Spleen (tissue), 11 donors: ENCODE data around the gene PEAK1. TPM values are rescaled to one million over a fixed set of nuclear protein-coding genes. Genes with fewer than 3 reads are reported as not detected.
"Not testable (repeated sequence)": the region's sequence is repeated elsewhere in the genome, so short reads cannot be mapped to it uniquely, and the experiment has no call there.

Experiments
- DNase-seq: peaks from one replicate; pipeline ENCODE4 v3.0.0-alpha.2; 2020
- H3K27ac ChIP-seq, 8 donors: fragments of 200-600 bp; sonication (generic) in 7 of 8; 1 replicate in 4 of 8; 2 replicates in 4 of 8; pipeline versions ENCODE4 v1.5.0 to v1.8.0; 2016 to 2021; ENCODE audit warnings: inconsistent platforms in 4 of 8, mild to moderate bottlenecking in 4 of 8, moderate library complexity in 1 of 8
- H3K27me3 ChIP-seq, 7 donors: fragments of 200-600 bp; sonication (generic) in 6 of 7; replicated peaks in 1 of 7; 1 replicate in 4 of 7; 2 replicates in 3 of 7; pipeline versions ENCODE4 v1.5.0 to v1.8.0; 2016 to 2021; ENCODE audit warnings: inconsistent platforms in 3 of 7, mild to moderate bottlenecking in 1 of 7
- H3K36me3 ChIP-seq, 6 donors: fragments of 200-600 bp; sonication (generic) in 5 of 6; 1 replicate in 4 of 6; 2 replicates in 2 of 6; pipeline versions ENCODE4 v1.5.0 to v1.8.0; 2016 to 2021; ENCODE audit warnings: inconsistent platforms in 2 of 6
- H3K4me1 ChIP-seq, 6 donors: fragments of 200-600 bp; sonication (generic) in 5 of 6; 1 replicate in 3 of 6; 2 replicates in 3 of 6; pipeline versions ENCODE4 v1.5.0 to v1.8.0; 2016 to 2021; ENCODE audit warnings: inconsistent platforms in 3 of 6
- H3K4me3 ChIP-seq, 8 donors: fragments of 200-600 bp; sonication (generic) in 7 of 8; 1 replicate in 4 of 8; 2 replicates in 4 of 8; pipeline versions ENCODE4 v1.5.0 to v1.8.0; 2016 to 2021; ENCODE audit warnings: inconsistent platforms in 4 of 8, mild to moderate bottlenecking in 4 of 8, moderate library complexity in 2 of 8
- H3K9me3 ChIP-seq, 8 donors: fragments of 200-600 bp; sonication (generic) in 7 of 8; 1 replicate in 4 of 8; 2 replicates in 4 of 8; pipeline versions ENCODE4 v1.5.0 to v1.8.0; 2016 to 2021; ENCODE audit warnings: inconsistent platforms in 4 of 8
- POLR2A ChIP-seq, 3 donors: fragments of 450-650 bp; IDR thresholded peaks; one replicate each; pipeline ENCODE4 v1.5.1; 2017; ENCODE audit warnings: antibody characterized with exemption in 3 of 3, mild to moderate bottlenecking in 1 of 3
- POLR2AphosphoS5 ChIP-seq, 3 donors: sonication (generic); formaldehyde crosslinking; IDR thresholded peaks; one replicate each; pipeline ENCODE4 v1.5.1; 2017; ENCODE audit warnings: antibody characterized with exemption in 3 of 3
- WGBS, 5 donors: extraction: QIAGEN DNeasy Blood & Tissue Kit in 3 of 5; methylation state at CpG; one replicate each; pipeline versions ENCODE4 v1.1.5 to v1.1.7; 2013 to 2018; 5-methylcytosine and 5-hydroxymethylcytosine counted together
- intact Hi-C: fragments of 100-400 bp; cut with DNase I; formaldehyde crosslinking; loops from one replicate; pipeline ENCODE4 v1.15.0; 2023; ENCODE audit warnings: low total_unique reads
- polyA plus RNA-seq, 3 donors: library from polyadenylated mRNA; stranded (reverse); fragments of 200-250 nt; gene quantifications; one replicate each; pipeline ENCODE4 v1.2.1, GENCODE V29; 2013
- total RNA-seq, 7 donors: library from RNA; depleted of rRNA in 3 of 7; stranded (reverse); fragments of >200 nt in 3 of 7; fragmentation: NEBNext Ultra II Directional in 4 of 7; extraction: Animal tissue kit (Norgen Biotek cat#: 25700) in 4 of 7; gene quantifications; one replicate each; pipeline versions ENCODE4 v1.1.0 to v1.2.1, GENCODE V29; 2016 to 2021
- TF ChIP-seq, protein P1 (sequence below), 11 experiments: fragments of 200-600 bp in 7 of 11; fragments of 450-650 bp in 4 of 11; sonication (generic) in 4 of 11; IDR thresholded peaks in 8 of 11; conservative IDR thresholded peaks in 3 of 11; 1 replicate in 7 of 11; 2 replicates in 4 of 11; pipeline versions ENCODE4 v1.4.0 to v1.8.0; 2016 to 2021; ENCODE audit warnings: antibody characterized with exemption in 11 of 11, inconsistent platforms in 4 of 11, mild to moderate bottlenecking in 1 of 11
- donor health status: healthy with polysubstance abuse.
- donor health status: DM: no; HTN: no; CAD: no; lungs with moderate emphysema.
- donor health status: DM: no; HTN: no; CAD: no.
- donor health status: Bipolar disorder and iron deficiency.
- donor health status: healthy.
- donor health status: DM: no; HTN: no; CAD: no.
- donor health status: DM: yes; HTN: yes; CAD: no.

PEAK1 gene
- total and polyA plus RNA-seq, 10 donors, result 5.0 to 415 (median 175) TPM

GRCh38 chr15:77156000-77156399, 263.9 kb downstream of the PEAK1 start:
- intact Hi-C loops, H3K9me3 ChIP-seq, DNase-seq, H3K27me3 ChIP-seq, H3K4me3 ChIP-seq, H3K27ac ChIP-seq: not testable (repeated sequence)
- WGBS, 5 donors, result 89 to 95% (median 93%) methylated on average over 10 to 11 of the region's 11 CpGs
- peak in 1 of 3 donors; percentile 6 for TF ChIP-seq POLR2AphosphoS5 (IDR thresholded peaks at IDR 0.05)
- H3K4me1 ChIP-seq, result peaks cover 7 to 15% (median 9%) of the 10 kb centered on the region in 6 donors
- peaks cover 0 to 35% (median 13%) of the 10 kb centered on the region in 6 donors for H3K36me3 ChIP-seq

DNA sequence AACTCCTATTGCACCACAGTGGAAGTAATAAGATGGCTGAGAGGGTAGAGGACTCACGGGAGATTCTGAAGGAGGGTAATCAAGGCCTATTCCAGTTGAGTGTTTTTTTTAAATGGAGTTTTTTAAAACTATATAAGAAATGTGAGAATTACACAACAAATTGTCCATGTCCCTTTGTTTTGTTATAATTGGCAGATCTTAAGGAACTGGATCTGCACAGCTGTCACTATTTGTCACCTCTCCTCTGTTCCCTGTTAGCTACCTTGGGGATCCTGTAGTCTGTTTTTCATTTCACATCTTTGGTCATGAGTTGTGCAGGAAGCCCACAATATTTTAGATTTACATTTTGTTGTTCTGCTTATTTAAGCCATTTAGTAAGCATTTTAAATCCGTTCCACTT, 271.7 kb downstream of the PEAK1 start:
- Histone ChIP-seq H3K9me3 (no peaks in the 10 kb centered on the region), H3K27me3 (no peaks in the 10 kb centered on the region), H3K4me3 (no peak overlapping the region), H3K27ac (peak overlapping the region in 1 of 8 donors; percentile 51), H3K36me3 (peaks cover 0 to 24% (median 0%) of the 10 kb centered on the region in 6 donors), H3K4me1 (peaks cover 0 to 23% (median 12%) of the 10 kb centered on the region in 6 donors)
- TF ChIP-seq POLR2A (IDR thresholded peaks at IDR 0.05) (no peak), POLR2AphosphoS5 (IDR thresholded peaks at IDR 0.05) (no peak)
- WGBS, 5 donors, result 79 to 93% (median 86%) methylated on average over 2 of the region's 2 CpGs
- DNase-seq, result no peak
- intact Hi-C loops, result no loop called here

DNA sequence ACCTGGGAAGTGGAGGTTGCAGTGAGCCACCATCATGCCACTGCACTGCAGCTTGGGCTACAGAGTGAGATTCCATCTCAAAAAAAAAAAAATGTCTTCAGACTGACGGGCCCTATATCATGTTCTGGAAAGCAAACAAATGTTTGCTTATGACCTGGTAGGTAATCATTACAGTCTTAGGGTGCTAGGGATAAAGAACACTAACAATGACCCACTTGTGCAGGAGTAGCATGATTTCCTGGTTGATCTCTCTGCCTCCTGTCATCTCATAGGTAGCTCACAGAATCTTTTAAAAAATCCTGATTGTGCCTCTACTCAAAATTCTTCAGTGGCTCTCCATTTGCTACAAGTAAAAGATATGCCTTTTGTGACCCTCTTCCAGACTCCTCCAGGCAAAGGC, 274.5 kb downstream of the PEAK1 start:
- peaks cover 0 to 27% (median 12%) of the 10 kb centered on the region in 6 donors for H3K4me1 ChIP-seq
- H3K27ac ChIP-seq, result peak overlapping the region in 6 of 8 donors; percentile 64 to 76 (median 71)
- intact Hi-C loops, result no loop called here
- TF ChIP-seq POLR2A (IDR thresholded peaks at IDR 0.05) (no peak), POLR2AphosphoS5 (IDR thresholded peaks at IDR 0.05) (no peak)
- TF ChIP-seq, protein P1, sequence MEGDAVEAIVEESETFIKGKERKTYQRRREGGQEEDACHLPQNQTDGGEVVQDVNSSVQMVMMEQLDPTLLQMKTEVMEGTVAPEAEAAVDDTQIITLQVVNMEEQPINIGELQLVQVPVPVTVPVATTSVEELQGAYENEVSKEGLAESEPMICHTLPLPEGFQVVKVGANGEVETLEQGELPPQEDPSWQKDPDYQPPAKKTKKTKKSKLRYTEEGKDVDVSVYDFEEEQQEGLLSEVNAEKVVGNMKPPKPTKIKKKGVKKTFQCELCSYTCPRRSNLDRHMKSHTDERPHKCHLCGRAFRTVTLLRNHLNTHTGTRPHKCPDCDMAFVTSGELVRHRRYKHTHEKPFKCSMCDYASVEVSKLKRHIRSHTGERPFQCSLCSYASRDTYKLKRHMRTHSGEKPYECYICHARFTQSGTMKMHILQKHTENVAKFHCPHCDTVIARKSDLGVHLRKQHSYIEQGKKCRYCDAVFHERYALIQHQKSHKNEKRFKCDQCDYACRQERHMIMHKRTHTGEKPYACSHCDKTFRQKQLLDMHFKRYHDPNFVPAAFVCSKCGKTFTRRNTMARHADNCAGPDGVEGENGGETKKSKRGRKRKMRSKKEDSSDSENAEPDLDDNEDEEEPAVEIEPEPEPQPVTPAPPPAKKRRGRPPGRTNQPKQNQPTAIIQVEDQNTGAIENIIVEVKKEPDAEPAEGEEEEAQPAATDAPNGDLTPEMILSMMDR (IDR thresholded peaks at IDR 0.05 in 8 of 11, conservative IDR thresholded peaks at IDR 0.05 in 3 of 11), result no peak
- peaks cover 0 to 22% (median 14%) of the 10 kb centered on the region in 8 donors for H3K9me3 ChIP-seq
- DNase-seq, result no peak
- WGBS, 5 donors, result 93 to 98% (median 94%) methylated on average over 1 of the region's 1 CpG
- no peak overlapping the region for H3K4me3 ChIP-seq
- peaks cover 0 to 52% (median 2%) of the 10 kb centered on the region in 6 donors for H3K36me3 ChIP-seq
- no peaks in the 10 kb centered on the region for H3K27me3 ChIP-seq

GRCh38 chr15:77144492-77145070, 275.3 kb downstream of the PEAK1 start:
- Histone ChIP-seq H3K36me3 (peaks cover 0 to 58% (median 5%) of the 10 kb centered on the region in 6 donors), H3K9me3 (peaks cover 0 to 30% (median 21%) of the 10 kb centered on the region in 8 donors), H3K4me3 (no peak overlapping the region), H3K4me1 (peaks cover 0 to 27% (median 12%) of the 10 kb centered on the region in 6 donors), H3K27ac (peak overlapping the region in 7 of 8 donors; percentile 62 to 76 (median 71)), H3K27me3 (no peaks in the 10 kb centered on the region)
- TF ChIP-seq POLR2AphosphoS5 (IDR thresholded peaks at IDR 0.05) (no peak), POLR2A (IDR thresholded peaks at IDR 0.05) (no peak)
- TF ChIP-seq, protein P1 (IDR thresholded peaks at IDR 0.05 in 8 of 11, conservative IDR thresholded peaks at IDR 0.05 in 3 of 11), result no peak
- intact Hi-C loops, result no loop called here
- WGBS, 5 donors, result 70 to 84% (median 76%) methylated on average over 4 of the region's 4 CpGs
- no peak for DNase-seq

GRCh38 chr15:77144026-77144425, 275.9 kb downstream of the PEAK1 start:
- peaks cover 0 to 31% (median 23%) of the 10 kb centered on the region in 8 donors for H3K9me3 ChIP-seq
- peak in 1 of 3 donors; percentile 34 for TF ChIP-seq POLR2AphosphoS5 (IDR thresholded peaks at IDR 0.05)
- TF ChIP-seq, protein P1 (IDR thresholded peaks at IDR 0.05 in 8 of 11, conservative IDR thresholded peaks at IDR 0.05 in 3 of 11), result no peak
- intact Hi-C loops, result no loop called here
- peaks cover 0 to 63% (median 5%) of the 10 kb centered on the region in 6 donors for H3K36me3 ChIP-seq
- H3K27ac ChIP-seq, result peak overlapping the region in 7 of 8 donors; percentile 62 to 76 (median 71)
- WGBS, 5 donors, result 55 to 83% (median 59%) methylated on average over 2 of the region's 2 CpGs
- H3K27me3 ChIP-seq, result no peaks in the 10 kb centered on the region
- peaks cover 0 to 27% (median 12%) of the 10 kb centered on the region in 6 donors for H3K4me1 ChIP-seq
- no peak overlapping the region for H3K4me3 ChIP-seq
- DNase-seq, result no peak
